IMR-90 (cell line): ENCODE measurements around the gene ADD1. TPM values are rescaled to one million over a fixed set of nuclear protein-coding genes. Genes with fewer than 3 reads are reported as not detected.

Experiments
- ATAC-seq: fragments of 200-7000 bp; cut with Tn5 transposase; 2 replicates; pipeline ENCODE4 v1.9.1; 2020; ENCODE audit warnings: low read depth, mild to moderate bottlenecking, moderate library complexity
- BruUV-seq: library from RNA; stranded (reverse); fragments of 400-500 nt; replicated peaks from 2 replicates; lab custom pipeline; 2021; lab: Mats Ljungman, UMichigan
- CTCF ChIA-PET: fragments of 300-600 bp; formaldehyde crosslinking; extraction: SDS; loops from one replicate; lab custom pipeline; 2021; ENCODE audit warnings: antibody characterized with exemption; lab: Yijun Ruan, JAX
- POLR2A ChIA-PET: fragments of 300-600 bp; sonication (Branson Sonifier 250); formaldehyde crosslinking; loops from one replicate; lab custom pipeline; 2022; ENCODE audit warnings: antibody characterized with exemption; ENCODE audit not compliant: unreplicated experiment; lab: Charles Lee
- DNase-seq: peaks from one replicate; pipeline ENCODE4 v3.0.0; 2013
- H2AFZ ChIP-seq: replicated peaks from 2 replicates; pipeline ENCODE3; 2013; ENCODE audit warnings: low read length, mild to moderate bottlenecking; ENCODE audit not compliant: poor library complexity
- H2AK5ac ChIP-seq: 2 replicates; pipeline ENCODE4 v1.6.1; 2013; ENCODE audit warnings: low read depth, low read length, inconsistent platforms
- H2AK9ac ChIP-seq: replicated peaks from 2 replicates; pipeline ENCODE3; 2013; ENCODE audit warnings: mild to moderate bottlenecking, low read depth, low read length, moderate library complexity; ENCODE audit not compliant: poor library complexity
- H2BK120ac ChIP-seq: 2 replicates; pipeline ENCODE4 v1.6.1; 2013; ENCODE audit warnings: low read depth, low read length, inconsistent platforms
- H2BK15ac ChIP-seq: 3 replicates; pipeline ENCODE4 v1.6.1; 2013; ENCODE audit warnings: low read depth, low read length, inconsistent platforms
- H2BK20ac ChIP-seq: 2 replicates; pipeline ENCODE4 v1.6.1; 2013; ENCODE audit warnings: low read depth, mild to moderate bottlenecking, inconsistent platforms, low read length, moderate library complexity
- H2BK5ac ChIP-seq: 2 replicates; pipeline ENCODE4 v1.6.1; 2013; ENCODE audit warnings: mild to moderate bottlenecking, low read depth, low read length, inconsistent platforms; ENCODE audit not compliant: poor library complexity, severe bottlenecking
- H3K14ac ChIP-seq: replicated peaks from 2 replicates; pipeline ENCODE4 v1.6.1; 2013; ENCODE audit warnings: low read depth, low read length, inconsistent platforms
- H3K18ac ChIP-seq: 2 replicates; pipeline ENCODE4 v1.6.1; 2013; ENCODE audit warnings: low read depth, low read length, control low read depth
- H3K23ac ChIP-seq: 2 replicates; pipeline ENCODE4 v1.6.1; 2013; ENCODE audit warnings: low read depth, low read length, inconsistent platforms
- H3K27ac ChIP-seq: 2 replicates; pipeline ENCODE4 v1.5.1; 2013; ENCODE audit warnings: mild to moderate bottlenecking, control low read depth, low read length; ENCODE audit not compliant: insufficient read depth
- H3K27me3 ChIP-seq: 2 replicates; pipeline ENCODE4 v1.6.1; 2013; ENCODE audit warnings: low read length; ENCODE audit not compliant: control insufficient read depth, insufficient read depth
- H3K36me3 ChIP-seq: 2 replicates; pipeline ENCODE4 v1.6.1; 2013; ENCODE audit warnings: low read length, mixed read lengths; ENCODE audit not compliant: control insufficient read depth, insufficient read depth
- H3K4ac ChIP-seq: 2 replicates; pipeline ENCODE4 v1.6.1; 2013; ENCODE audit warnings: low read depth, low read length, inconsistent platforms
- H3K4me1 ChIP-seq: 2 replicates; pipeline ENCODE4 v1.6.1; 2013; ENCODE audit warnings: low read length, mixed read lengths; ENCODE audit not compliant: control insufficient read depth, insufficient read depth
- H3K4me2 ChIP-seq: 2 replicates; pipeline ENCODE4 v1.6.1; 2013; ENCODE audit warnings: low read depth, mild to moderate bottlenecking, control low read depth, low read length, moderate library complexity
- H3K4me3 ChIP-seq: 2 replicates; pipeline ENCODE4 v1.5.1; 2013; ENCODE audit warnings: low read depth, mild to moderate bottlenecking, control low read depth, low read length, moderate library complexity; ENCODE audit not compliant: insufficient read depth
- H3K56ac ChIP-seq: 2 replicates; pipeline ENCODE4 v1.6.1; 2013; ENCODE audit warnings: low read length, inconsistent platforms; ENCODE audit not compliant: insufficient read depth; ENCODE audit errors: extremely low read depth
- H3K79me1 ChIP-seq, 2 experiments: 2 replicates each; pipeline ENCODE4 v1.6.1; 2013; ENCODE audit warnings: low read length in 2 of 2, inconsistent platforms in 1 of 2, low read depth in 1 of 2
- H3K9ac ChIP-seq: 2 replicates; pipeline ENCODE4 v1.6.1; 2013; ENCODE audit warnings: low read depth, low read length, control low read depth
- H3K9me1 ChIP-seq: 2 replicates; pipeline ENCODE4 v1.6.1; 2013; ENCODE audit warnings: low read length, inconsistent platforms; ENCODE audit not compliant: insufficient read depth
- H3K9me3 ChIP-seq: 2 replicates; pipeline ENCODE4 v1.6.1; 2013; ENCODE audit warnings: low read length; ENCODE audit not compliant: control insufficient read depth, insufficient read depth
- H4K20me1 ChIP-seq: 2 replicates; pipeline ENCODE4 v1.6.1; 2013; ENCODE audit warnings: low read length, inconsistent platforms; ENCODE audit not compliant: insufficient read depth
- H4K5ac ChIP-seq: 2 replicates; pipeline ENCODE4 v1.6.1; 2013; ENCODE audit warnings: mild to moderate bottlenecking, low read depth, low read length, control low read depth
- H4K8ac ChIP-seq, 2 experiments: 2 replicates each; pipeline ENCODE4 v1.6.1; 2013; ENCODE audit warnings: low read depth in 2 of 2, low read length in 2 of 2, control low read depth in 1 of 2, inconsistent platforms in 1 of 2
- H4K91ac ChIP-seq: 2 replicates; pipeline ENCODE4 v1.6.1; 2013; ENCODE audit warnings: low read depth, low read length, inconsistent platforms; ENCODE audit not compliant: insufficient read depth
- FOS ChIP-seq: fragments of 150-350 bp; IDR thresholded peaks from 2 replicates; pipeline ENCODE4 v1.6.1; 2016; ENCODE audit warnings: low read depth, low read length
- MAFK ChIP-seq: IDR thresholded peaks from 2 replicates; pipeline ENCODE4 v1.6.1; 2012; ENCODE audit warnings: low read depth, low read length, improper control_type of control experiment
- WGBS, 2 experiments: methylation state at CpG; one replicate each; pipeline versions ENCODE4 v1.1.5 to v1.1.7; 2013; ENCODE audit warnings: missing lambda C conversion rate in 2 of 2; ENCODE audit not compliant: insufficient read length in 1 of 2; ENCODE audit errors: extremely low coverage in 2 of 2; 5-methylcytosine and 5-hydroxymethylcytosine counted together
- dilution Hi-C: fragments of 300-500 bp; cut with HindIII; formaldehyde crosslinking; loops from one replicate; pipeline ENCODE4 v1.14.3; 2018; ENCODE audit warnings: low sequenced_read_pairs; ENCODE audit not compliant: unreplicated experiment
- in situ Hi-C: fragments of 300-500 bp; cut with MboI; formaldehyde crosslinking; loops from 3 replicates; pipeline ENCODE4 v1.14.3; 2019; ENCODE audit warnings: low sequenced_read_pairs, inconsistent platforms, mixed read lengths
- intact Hi-C: fragments of 100-400 bp; cut with micrococcal nuclease; formaldehyde crosslinking; loops from 2 replicates; pipeline ENCODE4 v1.10.0; 2022
- polyA plus RNA-seq, 3 experiments: library from polyadenylated mRNA; depleted of rRNA; stranded (reverse); fragments of >200 nt; gene quantifications; 2 replicates each; pipeline ENCODE4 v1.2.3, GENCODE V29; 2012; ENCODE audit warnings: low replicate concordance in 1 of 3
- total RNA-seq: library from RNA; depleted of rRNA; stranded (reverse); fragments of >200 nt; gene quantifications from 2 replicates; pipeline ENCODE4 v1.2.3, GENCODE V29; 2012

Gene ADD1
- total and polyA plus RNA-seq, 2 of the 4 experiments (the other 2 are of a cell fraction) = 122 to 215 TPM

DNA sequence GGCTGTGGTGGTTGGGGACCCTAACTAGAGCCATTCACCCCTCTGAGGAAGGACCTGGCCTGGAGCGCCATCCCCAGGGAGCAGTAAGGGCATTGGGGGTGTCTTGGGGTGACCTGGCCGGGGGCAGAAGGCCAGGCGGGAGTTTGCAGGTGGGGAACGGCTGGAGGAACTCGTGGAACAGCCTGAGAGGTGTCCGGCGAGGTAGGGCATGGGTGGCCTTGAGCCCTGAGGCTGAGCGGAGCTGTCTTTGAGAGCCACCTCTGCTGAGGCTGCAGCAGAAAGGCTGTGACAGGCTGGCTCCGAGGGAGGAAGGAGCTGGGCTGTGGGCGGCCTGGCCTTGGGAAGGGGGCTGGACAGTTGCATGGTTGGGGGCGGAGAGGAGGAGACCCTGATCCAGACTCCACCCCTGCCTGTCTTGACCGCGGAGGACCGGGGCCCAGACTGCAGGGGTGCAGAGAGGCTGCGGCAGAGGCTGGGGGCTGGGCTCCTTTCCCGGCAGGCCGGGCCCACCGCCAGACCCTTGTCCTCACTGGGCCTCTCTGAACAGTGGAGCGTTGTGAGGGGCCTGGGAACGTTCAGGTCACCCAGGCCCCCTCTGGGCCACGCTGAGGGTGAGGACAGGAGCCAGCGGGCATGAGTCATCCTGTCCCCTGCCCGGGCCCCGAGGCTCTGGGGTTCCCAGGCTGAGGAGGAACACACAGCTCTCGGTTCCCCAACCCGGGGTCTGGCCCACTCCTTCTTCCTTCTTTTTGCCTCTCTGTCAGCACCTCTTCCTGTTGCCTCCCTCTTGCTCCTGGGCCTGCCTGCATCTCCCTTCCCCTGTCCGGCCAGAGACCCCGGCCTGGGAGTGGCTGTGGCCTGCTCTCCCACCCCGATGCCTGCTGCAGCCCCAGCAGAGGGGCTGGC, 42.7 kb upstream of the ADD1 start:
- H2BK120ac ChIP-seq = peak overlapping the region; percentile 85

More for the DNA sequence above, 42.7 kb upstream of the ADD1 start:
- Histone ChIP-seq H3K4me2 (peak overlapping the region; percentile 20), H3K56ac (peak overlapping the region; percentile 52; the same call in 1 of the 2 replicates), H4K5ac (peak overlapping the region; percentile 75), H3K27me3 (no peaks in the 10 kb centered on the region), H3K4me3 (no peak overlapping the region), H3K23ac (peak overlapping the region; percentile 92; the same call in 1 of the 2 replicates), H3K9me1 (no peaks in the 10 kb centered on the region; the same call in 1 of the 2 replicates), H2AK9ac (peak overlapping the region; percentile 99), H3K4me1 (peaks cover 41% of the 10 kb centered on the region), H4K20me1 (no peaks in the 10 kb centered on the region), H4K8ac (peak overlapping the region; percentile 73 to 95), H2BK15ac (peak overlapping the region; percentile 28; the same call in 2 of the 3 replicates), H2AK5ac (peak overlapping the region; percentile 97), H3K27ac (peak overlapping the region; percentile 94), H3K79me1 (peaks cover 5 to 86% of the 10 kb centered on the region in 2 experiments), H3K9ac (peak overlapping the region; percentile 54), H3K14ac (peak overlapping the region; percentile 72), H4K91ac (peak overlapping the region; percentile 78), H3K9me3 (no peaks in the 10 kb centered on the region), H2BK20ac (peak overlapping the region; percentile 47), H3K4ac (peak overlapping the region; percentile 93), H2AFZ (peak overlapping the region; percentile 91), H3K18ac (peak overlapping the region; percentile 75), H3K36me3 (0 out of 2 replicates have a peak, but pooled peaks cover 2% of the 10 kb centered on the region), H2BK5ac (peak overlapping the region; percentile 80)
- intact Hi-C loops (no loop called here), dilution Hi-C loops (no loop called here), in situ Hi-C loops (no loop called here)
- 17% methylated on average over 16 of the region's 29 CpGs; no CpG with 5 or more reads in 1 of the 2 experiments for WGBS, 2 experiments
- peak; percentile 77 for ATAC-seq
- ChIA-PET CTCF (no interaction called here), POLR2A (no interaction called here)
- peak; percentile 37 for DNase-seq
- peak; percentile 71; the same call in 1 of the 2 replicates for TF ChIP-seq FOS
- TF ChIP-seq MAFK = no peak
- BruUV-seq = no TSS peak
